MM.1S (cell line): ENCODE results near the gene E4F1.

Experiments used
- DNase-seq: peaks from one replicate; pipeline ENCODE4 v3.0.0-alpha.2; 2015
- H2AFZ ChIP-seq: fragments of 300-600 bp; sonication (generic); 2 replicates; pipeline ENCODE4 v1.6.0; 2016; ENCODE audit warnings: antibody characterized with exemption, low read length
- H3F3A ChIP-seq: fragments of 300-600 bp; sonication (generic); 2 replicates; pipeline ENCODE4 v1.6.1; 2016; ENCODE audit warnings: mild to moderate bottlenecking, antibody characterized with exemption, low read length, moderate library complexity, mixed read lengths; ENCODE audit not compliant: insufficient read depth
- H3K27ac ChIP-seq: fragments of 300-600 bp; sonication (generic); 2 replicates; pipeline ENCODE4 v1.5.1; 2016; ENCODE audit warnings: mild to moderate bottlenecking, low read length
- H3K27me3 ChIP-seq: fragments of 300-600 bp; sonication (generic); replicated peaks from 2 replicates; pipeline ENCODE4 v1.6.0; 2016; ENCODE audit warnings: low read length; ENCODE audit not compliant: insufficient read depth
- H3K36me3 ChIP-seq: fragments of 300-600 bp; sonication (generic); replicated peaks from 2 replicates; pipeline ENCODE4 v1.6.1; 2016; ENCODE audit warnings: mild to moderate bottlenecking, low read length, mixed read lengths; ENCODE audit not compliant: insufficient read depth
- H3K4me1 ChIP-seq: fragments of 300-600 bp; sonication (generic); 2 replicates; pipeline ENCODE4 v1.6.1; 2016; ENCODE audit warnings: low read length, mixed read lengths
- H3K4me2 ChIP-seq: fragments of 300-600 bp; sonication (generic); 2 replicates; pipeline ENCODE4 v1.6.0; 2016; ENCODE audit warnings: low read depth, low read length
- H3K4me3 ChIP-seq: fragments of 300-600 bp; sonication (generic); 2 replicates; pipeline ENCODE4 v1.5.1; 2016; ENCODE audit warnings: low read length, mixed read lengths
- H3K79me2 ChIP-seq: fragments of 300-600 bp; sonication (generic); 2 replicates; pipeline ENCODE4 v1.6.1; 2016; ENCODE audit warnings: mixed run types, low read length, mixed read lengths
- H3K9ac ChIP-seq: fragments of 300-600 bp; sonication (generic); 2 replicates; pipeline ENCODE4 v1.6.1; 2016; ENCODE audit warnings: low read length, mixed read lengths
- H3K9me2 ChIP-seq: fragments of 300-600 bp; sonication (generic); replicated peaks from 2 replicates; pipeline ENCODE4 v1.6.1; 2016; ENCODE audit warnings: mild to moderate bottlenecking, low read length, mixed read lengths; ENCODE audit not compliant: insufficient read depth
- H3K9me3 ChIP-seq: fragments of 300-600 bp; sonication (generic); replicated peaks from 2 replicates; pipeline ENCODE4 v1.6.1; 2016; ENCODE audit warnings: mild to moderate bottlenecking, low read length, mixed read lengths; ENCODE audit not compliant: insufficient read depth
- H4K20me1 ChIP-seq: fragments of 300-600 bp; sonication (generic); 2 replicates; pipeline ENCODE4 v1.6.1; 2016; ENCODE audit warnings: mild to moderate bottlenecking, low read length, moderate library complexity, mixed read lengths; ENCODE audit not compliant: insufficient read depth
- EZH2 ChIP-seq: fragments of 300-600 bp; sonication (generic); optimal IDR thresholded peaks from 2 replicates; pipeline ENCODE3; 2017; ENCODE audit warnings: low read depth, mild to moderate bottlenecking, antibody characterized with exemption, low read length, mixed read lengths
- EZH2phosphoT487 ChIP-seq: fragments of 300-600 bp; sonication (generic); IDR thresholded peaks from 2 replicates; pipeline ENCODE4 v1.6.1; 2018; ENCODE audit warnings: antibody characterized with exemption, low read length
- TF ChIP-seq, protein P1 (sequence below): fragments of 300-600 bp; sonication (generic); IDR thresholded peaks from 2 replicates; pipeline ENCODE4 v1.5.1; 2016; ENCODE audit warnings: antibody characterized with exemption, low read length, mixed read lengths

Gene E4F1

DNA sequence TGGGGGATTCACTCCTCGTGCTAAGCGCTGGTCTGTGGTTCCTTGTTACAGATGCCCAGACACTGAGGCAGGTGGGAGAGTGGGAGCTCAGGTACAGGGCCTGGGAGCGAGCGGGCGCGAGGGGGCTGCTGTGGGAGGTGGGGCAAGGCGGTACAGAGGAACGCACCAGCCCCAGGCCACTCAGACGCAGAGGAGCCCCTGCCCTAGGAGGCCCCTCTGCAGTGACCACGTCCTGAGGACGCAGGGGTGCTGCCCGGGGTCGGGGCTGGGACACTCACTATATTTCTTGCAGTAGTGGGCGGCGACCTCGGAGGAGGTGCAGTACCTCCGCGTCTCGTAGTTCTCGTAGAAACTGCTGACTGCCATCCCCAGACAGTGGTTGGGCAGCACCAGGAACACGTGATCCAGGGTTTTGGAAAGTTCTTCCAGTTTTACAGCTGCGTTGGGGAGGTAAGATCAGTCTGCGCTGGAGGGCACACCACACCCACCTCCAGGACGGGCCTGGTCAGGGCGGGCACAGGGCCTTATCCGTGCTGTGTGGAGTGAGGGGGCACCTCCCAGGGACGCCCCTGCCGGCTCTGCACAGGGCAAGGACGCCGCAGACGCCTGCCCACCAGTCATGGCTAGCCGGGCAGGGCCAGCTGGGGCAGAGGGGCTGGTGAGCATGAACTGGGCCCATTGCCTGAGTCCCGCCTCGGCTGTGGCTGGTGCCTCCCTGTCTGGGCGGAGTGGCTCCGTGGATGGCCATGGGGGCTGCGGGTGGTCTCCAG is 60.8 kb downstream of the E4F1 start:
- no peak overlapping the region for H2AFZ ChIP-seq
- H3K4me2 ChIP-seq: peak overlapping the region; percentile 18; the same call in 1 of the 2 replicates
- no peak for TF ChIP-seq EZH2phosphoT487
- TF ChIP-seq, protein P1, sequence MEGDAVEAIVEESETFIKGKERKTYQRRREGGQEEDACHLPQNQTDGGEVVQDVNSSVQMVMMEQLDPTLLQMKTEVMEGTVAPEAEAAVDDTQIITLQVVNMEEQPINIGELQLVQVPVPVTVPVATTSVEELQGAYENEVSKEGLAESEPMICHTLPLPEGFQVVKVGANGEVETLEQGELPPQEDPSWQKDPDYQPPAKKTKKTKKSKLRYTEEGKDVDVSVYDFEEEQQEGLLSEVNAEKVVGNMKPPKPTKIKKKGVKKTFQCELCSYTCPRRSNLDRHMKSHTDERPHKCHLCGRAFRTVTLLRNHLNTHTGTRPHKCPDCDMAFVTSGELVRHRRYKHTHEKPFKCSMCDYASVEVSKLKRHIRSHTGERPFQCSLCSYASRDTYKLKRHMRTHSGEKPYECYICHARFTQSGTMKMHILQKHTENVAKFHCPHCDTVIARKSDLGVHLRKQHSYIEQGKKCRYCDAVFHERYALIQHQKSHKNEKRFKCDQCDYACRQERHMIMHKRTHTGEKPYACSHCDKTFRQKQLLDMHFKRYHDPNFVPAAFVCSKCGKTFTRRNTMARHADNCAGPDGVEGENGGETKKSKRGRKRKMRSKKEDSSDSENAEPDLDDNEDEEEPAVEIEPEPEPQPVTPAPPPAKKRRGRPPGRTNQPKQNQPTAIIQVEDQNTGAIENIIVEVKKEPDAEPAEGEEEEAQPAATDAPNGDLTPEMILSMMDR: no peak
- TF ChIP-seq EZH2: no peak
- no peaks in the 10 kb centered on the region for H3K36me3 ChIP-seq
- H3F3A ChIP-seq: no peaks in the 10 kb centered on the region
- no peak overlapping the region for H3K27ac ChIP-seq
- no peaks in the 10 kb centered on the region for H3K4me1 ChIP-seq
- no peak overlapping the region for H3K9ac ChIP-seq
- no peaks in the 10 kb centered on the region for H3K9me3 ChIP-seq
- no peak overlapping the region; the same call in 1 of the 2 replicates for H3K4me3 ChIP-seq
- no peaks in the 10 kb centered on the region for H3K79me2 ChIP-seq
- H3K9me2 ChIP-seq: no peaks in the 10 kb centered on the region
- H4K20me1 ChIP-seq: no peaks in the 10 kb centered on the region
- H3K27me3 ChIP-seq: peaks cover 98% of the 10 kb centered on the region
- no peak for DNase-seq

- H3K9ac ChIP-seq: no peak overlapping the region
- H3K9me2 ChIP-seq: no peaks in the 10 kb centered on the region
- H3F3A ChIP-seq: no peaks in the 10 kb centered on the region
- H3K79me2 ChIP-seq: no peaks in the 10 kb centered on the region
- H3K9me3 ChIP-seq: no peaks in the 10 kb centered on the region
- no peak for TF ChIP-seq EZH2
- no peak for TF ChIP-seq EZH2phosphoT487
- TF ChIP-seq, protein P1: no peak
- H3K4me1 ChIP-seq: no peaks in the 10 kb centered on the region
- no peak overlapping the region; the same call in 1 of the 2 replicates for H3K4me3 ChIP-seq
- DNase-seq: no peak
- H4K20me1 ChIP-seq: no peaks in the 10 kb centered on the region
- no peak overlapping the region; the same call in 1 of the 2 replicates for H3K4me2 ChIP-seq
- no peak overlapping the region for H3K27ac ChIP-seq
- no peaks in the 10 kb centered on the region for H3K36me3 ChIP-seq
- no peak overlapping the region for H2AFZ ChIP-seq
- H3K27me3 ChIP-seq: peaks cover 94% of the 10 kb centered on the region
Measured at GRCh38 chr16:2284797-2285576, 61.6 kb downstream of the E4F1 start.
